NCI-H2081 treated with DMSO at 0.1 percent for 48 hours (cell line): ENCODE results near the gene AP2A2.

Experiments used
- DNase-seq: peaks from one replicate; lab custom pipeline; 2025; lab: John Stamatoyannopoulos, UW

AP2A2 gene

GRCh38 chr11:898540-899190 lies 27.0 kb upstream of the AP2A2 start:
- no peak for DNase-seq

GRCh38 chr11:899724-900123 lies 25.9 kb upstream of the AP2A2 start:
- no peak for DNase-seq

- DNase-seq, result no peak
These were observed 25.1 kb upstream of the AP2A2 start for GRCh38 chr11:900545-900944.

GRCh38 chr11:901452-902061 lies 24.1 kb upstream of the AP2A2 start:
- no peak for DNase-seq

DNA sequence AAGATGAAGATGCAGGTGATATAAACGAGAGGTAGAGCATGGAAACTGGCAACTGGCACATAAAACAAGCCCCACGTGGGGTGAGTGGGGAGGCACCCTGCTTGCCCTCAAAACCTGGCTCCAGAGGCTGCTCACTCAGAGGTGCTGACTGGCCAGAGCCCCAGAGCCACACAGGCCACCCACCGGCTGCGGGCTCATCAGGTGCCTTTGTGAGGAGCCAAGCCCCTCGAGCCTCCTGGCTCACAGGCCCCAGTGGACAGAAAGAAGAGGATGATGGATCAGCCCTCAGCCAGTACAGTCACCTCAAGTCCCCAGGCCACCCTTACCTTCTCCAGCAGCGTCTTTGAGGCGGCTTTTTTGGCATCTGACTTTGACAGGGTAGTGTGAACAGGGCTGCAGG lies 21.3 kb upstream of the AP2A2 start:
- DNase-seq, result no peak

GRCh38 chr11:905952-906351 lies 19.7 kb upstream of the AP2A2 start:
- no peak for DNase-seq

DNA sequence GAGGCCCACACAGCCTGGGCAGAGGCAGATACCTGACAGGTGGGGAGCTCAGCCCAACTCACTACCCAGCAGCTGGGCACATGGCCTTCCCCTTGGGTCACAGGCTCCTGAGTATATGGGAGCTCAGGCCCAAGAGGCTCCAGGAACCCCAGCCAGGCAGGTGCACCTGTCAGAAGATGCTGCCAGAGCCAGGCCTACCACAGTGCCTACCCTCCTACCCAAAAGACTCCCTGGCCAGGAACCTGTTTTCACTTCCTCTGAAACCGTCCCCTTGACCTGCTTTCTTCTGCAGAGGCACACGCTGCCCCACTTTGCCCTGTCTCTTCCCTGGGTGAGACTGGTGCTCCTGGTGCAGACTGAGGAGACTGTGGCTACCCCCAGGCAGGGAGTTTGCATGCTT lies 18.0 kb upstream of the AP2A2 start:
- no peak for DNase-seq

DNA sequence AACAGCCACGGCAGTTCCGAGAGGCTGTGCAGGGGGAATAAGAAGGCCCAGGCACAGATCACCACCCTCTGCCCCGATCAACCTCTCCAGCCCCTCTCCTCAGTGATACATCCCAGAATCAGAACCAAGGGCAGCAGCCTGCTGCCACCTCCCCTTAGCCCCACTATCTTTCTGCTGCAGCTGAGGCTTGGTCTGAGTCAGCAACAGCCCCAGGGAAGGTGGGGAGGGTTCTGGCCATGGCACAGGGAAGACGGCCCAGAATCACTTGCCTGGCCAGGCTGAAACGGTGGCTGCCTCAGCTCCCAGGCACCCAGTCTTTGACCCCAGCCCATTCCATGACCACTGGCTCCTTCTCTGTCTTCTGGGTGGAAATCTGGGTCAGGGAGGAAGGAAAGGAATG lies 17.4 kb upstream of the AP2A2 start:
- no peak for DNase-seq

DNA sequence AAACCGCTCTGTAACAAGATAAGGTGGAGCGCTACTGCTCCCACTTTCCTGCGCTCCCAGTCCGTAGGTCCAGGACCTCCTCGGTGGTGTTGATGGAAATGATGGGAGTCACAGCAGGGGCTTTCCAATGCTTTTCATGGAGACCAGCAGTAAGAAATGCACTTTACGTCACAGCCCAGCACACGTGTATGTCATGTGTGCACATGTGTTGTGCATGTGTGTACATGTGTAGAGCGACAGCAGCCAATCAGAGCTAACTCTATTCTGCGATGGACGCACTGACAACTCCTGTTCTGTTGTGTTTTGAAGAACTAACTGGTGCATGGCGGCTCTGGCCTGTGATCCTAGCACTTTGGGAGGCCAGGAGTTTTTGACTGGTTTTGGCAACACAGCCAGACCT lies 16.3 kb upstream of the AP2A2 start:
- no peak for DNase-seq

- DNase-seq, result no peak
These were observed 15.6 kb upstream of the AP2A2 start for GRCh38 chr11:910044-910588.

DNA sequence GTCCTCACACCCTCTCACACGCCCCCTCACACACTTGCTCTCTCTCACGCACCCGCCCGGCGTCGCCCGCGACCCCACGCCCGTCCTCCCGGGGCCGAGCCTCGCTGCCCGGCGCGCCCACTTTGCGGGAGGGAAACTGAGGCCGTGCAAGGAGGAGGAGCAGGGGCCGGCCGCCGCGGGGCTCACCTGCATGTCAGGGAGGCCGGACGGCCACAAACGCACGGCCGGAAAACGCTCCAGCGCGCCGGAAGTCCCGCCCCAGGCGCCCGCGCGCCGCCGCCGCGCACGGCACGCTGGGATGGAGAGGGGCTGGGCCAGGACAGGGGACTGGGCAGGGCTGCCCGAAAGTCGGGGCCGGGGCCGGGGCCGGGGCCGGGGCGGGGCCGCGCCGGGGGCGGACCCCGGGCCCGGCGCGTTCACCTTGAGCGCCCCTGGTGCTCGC lies 15.1 kb upstream of the AP2A2 start, which contains the start of gene CHID1:
TSS of gene CHID1 (minus strand) at position 222 of the 442 bp plus-strand sequence. CDS start 5,994 bp downstream, outside the sequence.
- peak; percentile 37 for DNase-seq

DNA sequence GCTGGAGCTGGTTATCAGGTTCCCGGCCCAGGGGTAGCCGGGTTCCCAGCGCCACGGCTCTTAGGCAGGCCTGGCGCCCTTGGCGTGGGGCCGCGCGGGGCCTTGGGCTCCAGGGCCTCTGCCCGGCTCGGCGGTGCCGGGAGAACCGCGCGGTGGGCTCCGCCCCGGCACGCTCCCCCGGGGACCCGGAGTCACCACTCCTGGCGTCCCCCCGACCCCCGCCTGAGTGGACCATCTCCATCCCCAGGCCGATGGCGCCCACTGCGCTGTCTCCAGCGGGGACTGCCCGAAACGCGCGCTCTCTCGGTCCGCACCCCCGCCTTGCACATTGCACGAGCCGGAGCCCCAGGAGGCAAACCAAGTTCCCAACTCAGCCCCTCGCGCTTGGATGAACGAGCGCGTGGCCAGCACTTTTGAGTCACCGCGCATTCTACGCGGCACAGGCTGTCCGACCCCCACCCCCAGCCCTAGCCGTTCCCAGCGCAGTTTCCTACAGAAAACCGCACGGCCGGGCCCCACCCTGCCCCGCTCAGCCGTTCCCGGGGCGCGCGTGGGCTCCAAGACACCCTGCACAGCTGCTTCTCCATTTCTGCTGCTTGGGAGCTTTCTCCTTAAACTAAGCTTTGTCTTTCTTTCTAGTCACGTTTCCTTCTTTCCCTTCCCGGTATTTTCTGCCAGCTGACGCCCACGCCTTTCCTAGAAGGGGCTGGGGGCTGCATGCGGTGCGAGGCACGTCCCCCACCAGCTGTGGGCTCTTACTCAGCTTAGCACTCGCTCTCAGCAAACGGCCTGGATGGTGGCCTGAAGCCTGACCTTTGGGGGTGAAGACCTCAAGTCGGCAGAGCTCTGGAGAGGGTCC lies 14.4 kb upstream of the AP2A2 start:
- no peak for DNase-seq

DNA sequence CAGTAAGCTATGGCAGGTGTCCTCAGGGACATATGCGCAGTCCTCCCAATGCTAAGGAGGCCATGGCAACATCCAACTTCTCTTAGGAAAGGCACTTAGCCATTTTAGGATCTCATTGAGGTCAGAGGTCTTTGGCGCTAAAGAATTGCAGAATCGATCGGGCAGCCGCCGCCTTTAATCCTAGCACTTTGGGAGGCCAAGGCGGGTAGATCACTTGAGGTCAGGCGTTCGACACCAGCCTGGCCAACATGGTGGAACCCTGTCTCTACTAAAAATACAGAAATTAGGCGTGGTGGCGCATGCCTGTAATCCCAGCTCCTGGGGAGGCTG lies 13.8 kb upstream of the AP2A2 start:
- no peak for DNase-seq

DNA sequence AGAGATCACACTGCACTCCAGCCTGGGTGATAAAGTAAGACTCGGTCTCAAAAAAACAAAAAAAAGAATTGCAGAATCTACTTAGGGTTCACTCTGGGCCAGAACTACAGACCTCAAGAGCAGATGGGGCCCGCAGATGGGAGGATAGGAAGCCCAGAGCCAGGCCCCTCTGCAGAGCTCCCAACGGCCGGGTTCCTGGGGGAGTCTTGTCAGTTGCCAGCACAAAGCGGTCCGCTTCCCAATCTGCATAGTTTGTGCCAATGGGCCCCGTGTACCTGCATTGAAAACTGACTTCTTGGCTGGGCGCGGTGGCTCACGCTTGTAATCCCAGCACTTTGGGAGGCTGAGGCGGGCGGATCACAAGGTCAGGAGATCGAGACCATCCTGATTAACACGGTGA lies 13.4 kb upstream of the AP2A2 start:
- no peak for DNase-seq

GRCh38 chr11:913043-913442 lies 12.6 kb upstream of the AP2A2 start:
- no peak for DNase-seq

- no peak for DNase-seq
These were observed 11.5 kb upstream of the AP2A2 start for GRCh38 chr11:914204-914603.

DNA sequence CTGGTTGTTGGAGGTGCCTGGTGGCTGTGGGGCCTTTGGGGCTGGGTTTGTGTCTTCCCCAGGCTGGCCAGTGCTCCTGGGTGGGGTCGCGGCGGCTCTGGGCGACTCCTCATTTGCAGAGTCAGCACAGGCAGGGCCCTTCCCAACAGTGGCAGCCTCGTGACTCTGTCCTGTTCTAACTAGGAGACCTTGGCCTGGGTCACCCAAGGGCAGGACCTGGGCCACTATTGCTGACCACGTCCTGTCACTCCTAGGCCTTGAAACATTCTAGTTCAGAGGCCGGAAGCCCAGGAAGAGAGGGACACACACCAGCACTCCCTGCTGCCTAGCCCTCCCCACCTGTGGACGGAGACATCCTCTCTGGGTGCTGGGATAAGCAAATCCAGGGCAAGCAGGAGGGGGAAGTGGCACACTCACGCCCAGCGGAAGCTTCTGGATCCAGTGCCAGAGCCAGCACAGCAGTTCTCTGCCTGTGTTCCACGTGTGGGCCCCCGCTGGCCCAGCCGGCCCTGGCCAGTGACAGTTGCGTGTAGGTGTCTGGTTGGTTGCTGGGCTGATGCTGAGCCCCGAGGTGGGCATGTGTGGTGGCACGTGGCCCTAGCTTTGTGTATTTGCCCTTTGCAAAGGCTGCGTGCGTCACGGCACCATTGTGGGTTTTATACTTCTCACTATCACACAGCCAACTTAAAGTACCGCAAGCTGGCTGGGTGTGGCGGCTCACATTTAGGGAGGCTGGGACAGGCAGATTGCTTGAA lies 10.7 kb upstream of the AP2A2 start:
- no peak for DNase-seq

GRCh38 chr11:917426-917825 lies 8.2 kb upstream of the AP2A2 start:
- DNase-seq, result no peak

DNA sequence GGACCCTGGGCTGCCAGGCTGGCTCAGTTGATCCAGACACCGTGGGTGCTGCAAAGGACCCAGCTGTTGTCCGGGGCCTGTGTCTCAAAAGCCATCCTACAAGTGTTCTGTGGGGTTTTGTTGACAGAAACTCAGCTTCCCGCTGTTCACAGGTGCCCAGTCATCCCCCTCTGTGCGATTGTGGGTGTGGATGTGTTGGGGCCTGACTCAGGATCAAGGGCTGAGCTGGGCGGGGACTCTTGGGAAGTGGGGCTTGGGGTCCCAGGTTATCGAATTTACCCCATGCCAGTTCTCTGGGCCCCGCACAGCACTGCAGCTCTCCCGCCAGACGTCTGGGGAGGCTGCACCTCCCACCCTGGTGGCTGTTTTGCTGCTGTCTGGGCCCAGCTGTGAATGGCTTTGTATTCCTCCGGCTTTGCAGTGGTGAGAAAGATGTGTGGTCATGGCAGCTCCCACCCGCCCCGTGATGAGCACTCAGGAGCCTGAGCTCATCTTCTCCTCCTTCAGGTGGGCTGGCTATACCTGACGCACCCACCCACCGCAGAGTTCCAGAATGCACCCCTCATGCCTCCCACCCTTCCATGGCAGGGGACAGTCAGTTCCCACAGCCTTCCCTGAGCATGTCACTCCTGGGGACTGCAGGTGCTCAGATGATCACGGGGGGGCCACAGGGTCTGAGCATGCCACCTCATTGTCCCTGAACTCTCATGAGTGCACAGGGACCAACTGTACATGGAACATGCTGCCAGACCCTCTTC lies 3.6 kb upstream of the AP2A2 start:
- no peak for DNase-seq

DNA sequence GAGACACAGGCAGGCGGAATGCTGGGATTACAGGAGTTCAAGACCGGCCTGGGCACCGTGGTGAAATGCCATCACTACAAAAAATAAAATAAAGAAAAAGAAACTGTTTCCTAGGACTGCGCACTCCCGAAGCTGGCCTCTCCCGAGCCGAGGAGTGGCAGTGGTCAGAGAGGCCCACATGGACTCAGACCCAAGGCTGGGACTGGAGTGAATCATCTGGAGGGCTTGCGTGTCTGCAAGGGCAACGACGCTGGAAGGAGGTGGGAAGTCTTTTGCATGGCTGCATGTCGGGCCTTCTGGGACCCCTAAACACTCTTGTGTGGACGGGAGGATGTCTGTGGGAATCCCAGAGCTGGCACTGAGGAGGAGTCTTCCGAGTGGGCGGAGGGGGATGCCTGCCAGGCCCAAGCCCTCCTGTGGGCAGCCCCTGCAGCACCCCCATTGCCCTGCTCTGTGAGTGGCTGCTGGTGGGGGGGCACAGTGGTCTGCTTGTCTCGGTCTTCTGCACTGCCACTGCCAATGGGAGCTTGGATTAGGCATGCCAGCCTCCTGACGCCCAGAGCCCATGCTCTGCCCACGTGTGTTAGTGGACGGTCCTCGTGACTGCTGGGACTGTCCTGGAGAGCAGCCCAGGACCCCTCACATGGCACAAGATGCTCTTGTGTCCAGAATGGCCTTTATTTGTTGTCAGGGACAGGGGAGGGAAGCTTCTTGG lies 1.8 kb upstream of the AP2A2 start:
- no peak for DNase-seq
